K562 (cell line): ENCODE data around the gene INPP5E. TPM values are rescaled to one million over a fixed set of nuclear protein-coding genes. Genes with fewer than 3 reads are reported as not detected.

Experiments
- CREM ChIP-seq: IDR thresholded peaks from 2 replicates; pipeline ENCODE4 v1.6.1; 2014; ENCODE audit warnings: antibody characterized with exemption, low read depth
- DEAF1 ChIP-seq: fragments of 450-650 bp; formaldehyde crosslinking; IDR thresholded peaks from 2 replicates; pipeline ENCODE4 v1.4.0; 2020; ENCODE audit warnings: mild to moderate bottlenecking, moderate library complexity
- RAD21 ChIP-seq, 2 experiments: fragments of 250-450 bp in 1 of 2; fragments of 450-650 bp in 1 of 2; sonication (Bioruptor Pico) in 1 of 2; formaldehyde crosslinking in 1 of 2; IDR thresholded peaks in 1 of 2; conservative IDR thresholded peaks in 1 of 2; 2 replicates each; pipeline versions ENCODE4 v1.4.0 to v1.8.0; 2020 to 2022; ENCODE audit warnings: mild to moderate bottlenecking in 2 of 2, moderate library complexity in 1 of 2
- RB1 ChIP-seq: fragments of 450-650 bp; IDR thresholded peaks from 2 replicates; pipeline ENCODE4 v1.6.1; 2017; ENCODE audit warnings: low read depth, mild to moderate bottlenecking
- REST ChIP-seq, 2 experiments: fragments of 450-650 bp; formaldehyde crosslinking in 1 of 2; IDR thresholded peaks; 2 replicates each; pipeline versions ENCODE4 v1.4.0 to v1.6.1; 2014 to 2020; ENCODE audit warnings: mild to moderate bottlenecking in 2 of 2, borderline replicate concordance in 1 of 2, low read depth in 1 of 2
- RFX5 ChIP-seq: IDR thresholded peaks from 2 replicates; pipeline ENCODE4 v1.6.1; 2011; ENCODE audit warnings: low read depth, mild to moderate bottlenecking, improper control_type of control experiment, low read length
- SP1 ChIP-seq: sonication (generic); formaldehyde crosslinking; IDR thresholded peaks from 2 replicates; pipeline ENCODE4 v1.8.1; 2022; ENCODE audit warnings: mild to moderate bottlenecking, missing genetic modification reagents
- USF1 ChIP-seq: sonication (generic); formaldehyde crosslinking; IDR thresholded peaks from 2 replicates; pipeline ENCODE4 v1.9.0; 2022; ENCODE audit warnings: mild to moderate bottlenecking, missing genetic modification reagents
- polyA plus RNA-seq, 8 experiments: library from polyadenylated mRNA; depleted of rRNA in 4 of 8; stranded (reverse) in 5 of 8; unstranded in 3 of 8; fragments of >200 nt; fragmentation: Nextera tagmentation in 2 of 8; fragmentation: Illumina TruSeq in 1 of 8; extraction: Ambion mirVana in 2 of 8; extraction: Trizol in 1 of 8; gene quantifications; 2 replicates each; pipeline versions ENCODE4 v1.2.1 to v1.2.3, GENCODE V29; 2011 to 2014; ENCODE audit warnings: inconsistent platforms in 1 of 8, missing spikeins in 1 of 8
- total RNA-seq, 7 experiments: library from RNA; depleted of rRNA in 6 of 7; stranded (reverse); fragments of >200 nt in 6 of 7; fragmentation: Illumina TruSeq in 2 of 7; extraction: Trizol in 2 of 7; gene quantifications; 2 replicates each; pipeline versions ENCODE4 v1.2.1 to v1.2.3, GENCODE V29; 2011 to 2021; ENCODE audit warnings: low replicate concordance in 1 of 7

INPP5E gene
- total and polyA plus RNA-seq, 9 of the 15 experiments (the other 6 are each of a cell fraction or from before 2014, with no cell fraction given): 0.38 to 17.4 (median 4.9) TPM

- TF ChIP-seq REST (IDR thresholded peaks at IDR 0.05; ENCODE audit: borderline replicate concordance) (peak; percentile 66; the same call in 1 of the 2 replicates), REST (CRISPR knock-in tag; IDR thresholded peaks at IDR 0.05; ENCODE audit: low read depth) (no peak), RB1 (peak; percentile 77), RFX5 (no peak), DEAF1 (CRISPR knock-in tag) (peak; percentile 74), USF1 (CRISPR knock-in tag) (no peak; the same call in 1 of the 2 replicates), CREM (peak; percentile 36; the same call in 1 of the 2 replicates), SP1 (CRISPR knock-in tag) (peak; percentile 68), RAD21 (CRISPR knock-in tag; conservative IDR thresholded peaks at IDR 0.05 in 1 of 2, IDR thresholded peaks at IDR 0.05 in 1 of 2) (peak; percentile 73 to 85)
Observed at GRCh38 chr9:136485049-136486045, 45.7 kb upstream of the INPP5E start (continued).
